Aorta (tissue), 5 donors: ENCODE measurements around the gene GLTP. TPM values are rescaled to one million over a fixed set of nuclear protein-coding genes. Genes with fewer than 3 reads are reported as not detected.

Experiments
- ATAC-seq: fragments of 200-7000 bp; cut with Tn5 transposase; one replicate; pipeline ENCODE4 v1.9.1; 2022; ENCODE audit warnings: moderate library complexity; ENCODE audit not compliant: low FRiP score
- DNase-seq, 2 donors: peaks; one replicate each; pipeline ENCODE4 v3.0.0-alpha.2; 2020
- H3K27ac ChIP-seq, 2 donors: one replicate each; pipeline ENCODE4 v1.5.1; 2013; ENCODE audit warnings: low read length in 2 of 2, mild to moderate bottlenecking in 2 of 2, moderate library complexity in 2 of 2, control low read depth in 1 of 2, inconsistent platforms in 1 of 2, low read depth in 1 of 2
- H3K27me3 ChIP-seq, 2 donors: one replicate each; pipeline ENCODE4 v1.6.1; 2013; ENCODE audit warnings: control low read depth in 1 of 2, low read length in 1 of 2, mild to moderate bottlenecking in 1 of 2, moderate library complexity in 1 of 2; ENCODE audit not compliant: insufficient read depth in 2 of 2, control insufficient read depth in 1 of 2
- H3K36me3 ChIP-seq, 2 donors: one replicate each; pipeline ENCODE4 v1.6.1; 2013; ENCODE audit warnings: control low read depth in 1 of 2, low read length in 1 of 2, mild to moderate bottlenecking in 1 of 2; ENCODE audit not compliant: insufficient read depth in 2 of 2, control insufficient read depth in 1 of 2
- H3K4me1 ChIP-seq, 2 donors: one replicate each; pipeline ENCODE4 v1.6.1; 2013; ENCODE audit warnings: low read length in 2 of 2, control low read depth in 1 of 2, mild to moderate bottlenecking in 1 of 2, moderate library complexity in 1 of 2; ENCODE audit not compliant: insufficient read depth in 2 of 2, control insufficient read depth in 1 of 2
- H3K4me3 ChIP-seq, 2 donors: one replicate each; pipeline ENCODE4 v1.5.1; 2013; ENCODE audit warnings: low read length in 2 of 2, control low read depth in 1 of 2, mild to moderate bottlenecking in 1 of 2
- H3K9me3 ChIP-seq: one replicate; pipeline ENCODE4 v1.6.1; 2013; ENCODE audit warnings: mild to moderate bottlenecking, low read length; ENCODE audit not compliant: control insufficient read depth
- WGBS, 2 donors: extraction: QIAGEN DNeasy Blood & Tissue Kit; methylation state at CpG; one replicate each; pipeline ENCODE4 v1.1.7; 2013; 5-methylcytosine and 5-hydroxymethylcytosine counted together
- intact Hi-C, 2 donors: fragments of 100-400 bp; cut with DNase I; formaldehyde crosslinking; loops; one replicate each; pipeline versions ENCODE4 v1.14.2 to v1.15.0; 2022
- polyA plus RNA-seq, 2 donors: library from polyadenylated mRNA; stranded (reverse); fragments of 200-250 nt; gene quantifications; one replicate each; pipeline ENCODE4 v1.2.3, GENCODE V29; 2013
- total RNA-seq, 2 donors: library from RNA; stranded (reverse); fragmentation: NEBNext Ultra II Directional; extraction: Animal tissue kit (Norgen Biotek cat#: 25700); gene quantifications; one replicate each; pipeline ENCODE4 v1.2.1, GENCODE V29; 2021
- donor health status: healthy with polysubstance abuse.
- donor health status: Bipolar disorder and iron deficiency.
- donor health status: DM: no; HTN: no; CAD: no.
- donor health status: DM: no; HTN: no; CAD: no.
- donor health status: DM: yes; HTN: yes; CAD: no.

The GLTP gene
- total and polyA plus RNA-seq, 4 donors, result 25.4 to 38.6 (median 35.1) TPM

- ATAC-seq, result no peak
- H3K4me1 ChIP-seq, result no peaks in the 10 kb centered on the region
- no peaks in the 10 kb centered on the region for H3K36me3 ChIP-seq
- no peak overlapping the region for H3K4me3 ChIP-seq
- intact Hi-C loops, result no loop called here
- no peaks in the 10 kb centered on the region for H3K27me3 ChIP-seq
- WGBS, 2 donors, result 85 to 87% methylated on average over 10 of the region's 10 CpGs
- no peak overlapping the region for H3K27ac ChIP-seq
- no peaks in the 10 kb centered on the region for H3K9me3 ChIP-seq
- no peak for DNase-seq
Observed at GRCh38 chr12:109829667-109830066, 50.7 kb downstream of the GLTP start.

GRCh38 chr12:109828754-109829511 is 51.4 kb downstream of the GLTP start:
- 80 to 89% methylated on average over 3 of the region's 3 CpGs for WGBS, 2 donors
- no peaks in the 10 kb centered on the region for H3K27me3 ChIP-seq
- H3K4me1 ChIP-seq, result no peaks in the 10 kb centered on the region
- DNase-seq (no peak), ATAC-seq (no peak)
- intact Hi-C loops, result no loop called here
- H3K36me3 ChIP-seq, result no peaks in the 10 kb centered on the region
- H3K27ac ChIP-seq, result no peak overlapping the region
- H3K4me3 ChIP-seq, result no peak overlapping the region
- no peaks in the 10 kb centered on the region for H3K9me3 ChIP-seq

- Histone ChIP-seq H3K4me3 (no peak overlapping the region), H3K27ac (no peak overlapping the region), H3K36me3 (no peaks in the 10 kb centered on the region), H3K9me3 (no peaks in the 10 kb centered on the region), H3K4me1 (no peaks in the 10 kb centered on the region), H3K27me3 (no peaks in the 10 kb centered on the region)
- ATAC-seq (peak; percentile 69), DNase-seq (peak; percentile 79 to 88)
- 79 to 82% methylated on average over 19 of the region's 19 CpGs for WGBS, 2 donors
- intact Hi-C loops, result no loop called here
Observed at GRCh38 chr12:109827566-109828550, 52.5 kb downstream of the GLTP start.

- H3K36me3 ChIP-seq, result no peaks in the 10 kb centered on the region
- 95 to 97% methylated on average over 3 of the region's 3 CpGs for WGBS, 2 donors
- no peaks in the 10 kb centered on the region for H3K9me3 ChIP-seq
- intact Hi-C loops, result no loop called here
- no peaks in the 10 kb centered on the region for H3K4me1 ChIP-seq
- H3K4me3 ChIP-seq, result no peak overlapping the region
- ATAC-seq (no peak), DNase-seq (no peak)
- no peak overlapping the region for H3K27ac ChIP-seq
- H3K27me3 ChIP-seq, result no peaks in the 10 kb centered on the region
Observed at GRCh38 chr12:109827080-109827479, 53.3 kb downstream of the GLTP start.

- intact Hi-C loops, result no loop called here
- Histone ChIP-seq H3K9me3 (no peaks in the 10 kb centered on the region), H3K27me3 (no peaks in the 10 kb centered on the region), H3K27ac (no peak overlapping the region), H3K4me3 (no peak overlapping the region), H3K36me3 (no peaks in the 10 kb centered on the region), H3K4me1 (no peaks in the 10 kb centered on the region)
- ATAC-seq (no peak), DNase-seq (no peak)
- 93 to 95% methylated on average over 8 of the region's 8 CpGs for WGBS, 2 donors
Observed at GRCh38 chr12:109824731-109825130, 55.6 kb downstream of the GLTP start.

GRCh38 chr12:109822951-109823411 is 57.4 kb downstream of the GLTP start:
- no peaks in the 10 kb centered on the region for H3K27me3 ChIP-seq
- 7 to 9% methylated on average over 15 of the region's 15 CpGs for WGBS, 2 donors
- no peak overlapping the region for H3K27ac ChIP-seq
- H3K4me1 ChIP-seq, result no peaks in the 10 kb centered on the region
- DNase-seq (peak in 1 of 2 donors; percentile 58), ATAC-seq (peak; percentile 36)
- H3K36me3 ChIP-seq, result no peaks in the 10 kb centered on the region
- intact Hi-C loops, result no loop called here
- no peak overlapping the region for H3K4me3 ChIP-seq
- H3K9me3 ChIP-seq, result no peaks in the 10 kb centered on the region

GRCh38 chr12:109822416-109822815 is 57.9 kb downstream of the GLTP start:
- no peaks in the 10 kb centered on the region for H3K36me3 ChIP-seq
- no peak overlapping the region for H3K27ac ChIP-seq
- ATAC-seq (no peak), DNase-seq (no peak)
- intact Hi-C loops, result no loop called here
- H3K4me1 ChIP-seq, result no peaks in the 10 kb centered on the region
- H3K27me3 ChIP-seq, result no peaks in the 10 kb centered on the region
- WGBS, 2 donors, result 38 to 52% methylated on average over 7 of the region's 7 CpGs
- no peaks in the 10 kb centered on the region for H3K9me3 ChIP-seq
- no peak overlapping the region for H3K4me3 ChIP-seq

- no peaks in the 10 kb centered on the region for H3K4me1 ChIP-seq
- intact Hi-C loops, result no loop called here
- ATAC-seq (no peak), DNase-seq (no peak)
- no peak overlapping the region for H3K27ac ChIP-seq
- H3K27me3 ChIP-seq, result no peaks in the 10 kb centered on the region
- H3K36me3 ChIP-seq, result no peaks in the 10 kb centered on the region
- no peak overlapping the region for H3K4me3 ChIP-seq
- no peaks in the 10 kb centered on the region for H3K9me3 ChIP-seq
Observed at GRCh38 chr12:109821968-109822367, 58.4 kb downstream of the GLTP start.
